GM18498 (cell line): ENCODE results near the gene LRRC74B.
"Not testable (repeated sequence)": the region's sequence is repeated elsewhere in the genome, so short reads cannot be mapped to it uniquely, and the experiment has no call there.

ENCODE experiments used
- ATAC-seq: cut with Tn5 transposase; IDR thresholded peaks from one replicate; pipeline ENCODE4 v1.9.1; 2021; ENCODE audit warnings: mild to moderate bottlenecking, moderate library complexity; ENCODE audit not compliant: unreplicated experiment

The LRRC74B gene

GRCh38 chr22:21031545-21032036 lies 14.2 kb upstream of the LRRC74B start:
- ATAC-seq = no peak

GRCh38 chr22:21032037-21032867 lies 13.5 kb upstream of the LRRC74B start, which contains the start of gene SLC7A4:
SLC7A4 (minus strand) TSS chr22:21032561; CDS start chr22:21031812, 749 bp downstream.
- ATAC-seq = no peak

DNA sequence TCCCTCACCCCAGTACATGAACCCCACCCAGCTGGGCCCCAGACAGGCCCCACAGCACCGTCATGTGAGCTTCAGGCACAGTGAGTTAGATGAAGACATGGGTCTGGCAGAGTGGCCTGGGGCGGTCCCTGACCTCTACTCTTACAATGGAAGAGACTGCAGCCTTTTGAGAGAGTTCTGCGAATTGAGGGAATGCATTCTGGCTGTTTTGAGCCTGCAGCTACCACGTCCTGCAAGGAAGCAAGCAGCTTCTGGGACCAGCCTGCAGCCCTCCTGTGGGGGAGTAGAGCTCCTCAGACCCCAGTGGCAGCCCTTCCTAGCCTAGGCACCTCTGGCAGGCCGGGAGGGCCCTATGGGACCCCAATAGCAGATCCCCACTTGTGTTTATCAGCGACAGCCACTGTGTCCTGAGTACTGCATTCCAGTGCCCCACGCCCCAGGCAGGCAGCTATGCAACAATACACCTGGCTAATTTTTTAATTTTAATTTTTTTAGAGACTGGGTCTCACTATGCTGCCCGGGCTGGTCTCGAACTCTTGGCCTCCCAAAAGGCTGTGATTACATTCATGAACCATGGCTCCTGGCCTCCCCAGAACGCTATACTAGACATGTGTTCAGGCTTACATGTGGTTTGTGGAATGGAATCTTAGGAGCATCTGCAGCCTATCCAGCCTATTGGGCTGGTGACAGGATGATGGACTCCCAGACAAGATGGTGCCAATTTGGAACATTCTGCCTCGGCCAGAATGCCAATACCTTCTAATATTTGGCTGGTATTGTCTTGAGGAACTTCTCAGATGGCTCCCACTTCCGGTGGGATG lies 12.7 kb upstream of the LRRC74B start:
- ATAC-seq = no peak

DNA sequence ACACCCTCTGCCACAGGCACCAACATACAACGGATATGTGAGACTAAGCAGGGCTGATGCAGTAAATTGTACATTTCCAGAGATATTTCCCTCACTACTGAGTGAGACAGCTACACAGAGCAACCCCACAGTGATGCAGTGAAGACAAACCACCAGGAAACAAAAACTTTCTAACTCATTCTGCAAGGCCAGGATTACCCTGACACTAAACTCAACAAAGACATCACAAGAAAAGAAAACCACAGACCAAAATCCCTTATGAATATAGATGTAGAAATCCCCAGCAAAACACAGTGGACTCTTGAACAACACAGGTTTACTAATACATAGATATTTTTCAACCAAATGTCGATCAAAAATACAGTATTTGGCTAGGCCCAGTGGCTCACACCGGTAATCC lies 11.9 kb upstream of the LRRC74B start:
- ATAC-seq = no peak

DNA sequence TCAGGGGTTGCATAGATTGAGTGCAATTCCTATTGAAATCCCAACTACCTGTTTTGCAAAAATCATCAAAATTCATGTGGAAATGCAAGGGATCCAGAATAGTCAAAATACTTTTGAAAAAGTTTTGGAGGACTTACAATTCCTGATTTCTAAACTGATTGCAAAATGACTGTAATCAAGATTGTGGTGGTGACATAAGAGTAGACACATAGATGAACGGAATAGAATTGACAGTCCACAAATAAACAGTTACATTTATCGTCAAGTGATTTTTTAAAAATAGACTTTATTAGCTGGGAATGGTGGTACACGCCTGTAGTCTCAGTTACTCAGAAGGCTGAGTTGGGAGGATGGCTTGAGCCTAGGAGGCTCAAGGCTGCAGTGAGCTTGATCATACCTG lies 10.8 kb upstream of the LRRC74B start:
- no peak for ATAC-seq

GRCh38 chr22:21038405-21038804 lies 7.3 kb upstream of the LRRC74B start:
- no peak for ATAC-seq

DNA sequence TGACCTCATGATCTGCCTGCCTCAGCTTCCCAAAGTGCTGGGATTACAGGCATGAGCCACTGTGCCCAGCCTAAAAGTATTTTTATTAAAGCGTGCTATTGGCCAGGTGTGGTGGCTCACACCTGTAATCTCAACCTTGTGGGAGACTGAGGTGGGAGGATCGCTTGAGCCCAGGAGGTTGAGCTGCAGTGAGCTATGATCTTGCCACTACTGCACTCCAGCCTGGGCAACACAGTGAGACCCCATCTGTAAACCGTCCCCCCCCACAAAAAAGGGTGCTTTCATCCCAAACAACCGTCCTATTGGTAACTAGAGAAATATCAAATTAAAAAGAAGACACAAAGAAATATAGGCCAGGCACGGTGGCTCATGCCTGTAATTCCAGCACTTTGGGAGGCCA lies 6.6 kb upstream of the LRRC74B start:
- not testable (repeated sequence) for ATAC-seq

GRCh38 chr22:21041937-21042336 lies 3.8 kb upstream of the LRRC74B start:
- no peak for ATAC-seq

GRCh38 chr22:21042978-21043859 lies 2.5 kb upstream of the LRRC74B start:
- ATAC-seq = no peak

- ATAC-seq = no peak
Measured at GRCh38 chr22:21043860-21044535, 1.7 kb upstream of the LRRC74B start.

- no peak for ATAC-seq
Measured at GRCh38 chr22:21044931-21045584, 688 bp upstream of the LRRC74B start.

DNA sequence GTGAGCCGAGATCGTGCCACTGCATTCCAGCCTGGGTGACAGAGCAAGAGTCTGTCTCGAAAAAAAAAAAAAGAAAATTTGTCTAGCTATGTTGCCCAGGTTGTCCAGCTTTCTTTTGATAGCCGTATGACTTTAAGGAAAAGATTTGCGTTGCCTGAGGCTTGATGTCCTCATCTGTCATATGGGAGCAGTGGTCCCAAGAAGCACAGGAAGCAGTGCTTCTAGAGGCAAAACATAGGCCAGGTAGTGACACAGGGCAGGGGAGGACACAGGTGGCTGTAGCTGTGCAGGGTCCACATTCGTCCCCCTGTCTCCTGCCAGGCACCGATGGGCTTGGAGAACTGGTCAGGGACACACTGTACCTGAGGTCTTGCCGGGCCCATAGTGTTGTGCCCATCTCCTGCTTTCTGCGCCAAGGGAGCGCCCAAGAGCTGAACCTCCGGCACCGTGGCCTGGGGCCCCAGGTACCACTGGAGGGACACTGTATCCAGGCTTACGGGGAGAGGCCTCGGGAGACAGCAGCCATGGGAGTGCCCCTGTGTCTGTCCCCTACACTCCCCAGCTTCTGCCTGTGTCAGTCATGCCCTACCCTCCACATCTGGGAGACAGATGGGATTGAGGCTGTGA lies 1.4 kb downstream of the LRRC74B start:
- no peak for ATAC-seq

DNA sequence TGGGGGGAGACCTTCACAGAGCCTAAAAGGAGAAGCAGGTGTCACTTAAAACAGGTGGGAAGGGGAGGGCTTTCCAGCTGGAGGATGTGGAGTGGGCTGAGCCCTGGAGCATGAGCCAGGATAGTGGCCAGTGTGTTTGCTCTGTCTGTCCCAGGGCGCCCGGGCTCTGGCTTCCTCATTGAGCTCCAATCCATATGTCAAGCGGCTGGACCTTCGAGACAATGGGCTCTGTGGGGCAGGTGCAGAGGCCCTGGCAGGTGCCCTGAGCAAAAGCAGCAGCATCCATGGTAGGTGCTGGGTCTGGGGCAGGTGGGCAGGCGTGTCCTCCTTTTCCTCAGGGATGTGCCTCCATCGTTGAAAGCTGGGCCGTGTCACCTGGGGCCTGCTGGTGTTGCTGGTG lies 2.0 kb downstream of the LRRC74B start:
- ATAC-seq = no peak

DNA sequence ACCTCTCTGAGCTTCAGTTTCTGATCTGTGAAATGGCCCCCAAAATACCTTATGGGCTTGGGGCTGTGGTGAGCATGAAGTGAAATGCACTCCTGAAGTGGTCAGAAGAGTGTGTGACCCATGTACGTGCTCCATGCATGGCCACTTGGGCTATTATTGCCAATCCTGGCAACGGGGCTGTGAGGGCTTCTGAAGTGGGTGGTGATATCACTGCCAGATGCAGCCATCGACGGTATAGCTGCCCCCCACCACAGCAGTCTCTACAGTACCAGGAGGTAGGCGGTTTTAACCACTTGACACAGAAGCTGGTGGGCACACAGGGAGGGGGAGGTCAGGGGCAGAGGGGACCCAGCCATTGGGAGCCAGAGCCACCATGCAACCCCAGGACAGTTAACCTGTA lies 2.7 kb downstream of the LRRC74B start:
- ATAC-seq = not testable (repeated sequence)

- not testable (repeated sequence) for ATAC-seq
Measured at GRCh38 chr22:21048965-21049364, 3.2 kb downstream of the LRRC74B start.

DNA sequence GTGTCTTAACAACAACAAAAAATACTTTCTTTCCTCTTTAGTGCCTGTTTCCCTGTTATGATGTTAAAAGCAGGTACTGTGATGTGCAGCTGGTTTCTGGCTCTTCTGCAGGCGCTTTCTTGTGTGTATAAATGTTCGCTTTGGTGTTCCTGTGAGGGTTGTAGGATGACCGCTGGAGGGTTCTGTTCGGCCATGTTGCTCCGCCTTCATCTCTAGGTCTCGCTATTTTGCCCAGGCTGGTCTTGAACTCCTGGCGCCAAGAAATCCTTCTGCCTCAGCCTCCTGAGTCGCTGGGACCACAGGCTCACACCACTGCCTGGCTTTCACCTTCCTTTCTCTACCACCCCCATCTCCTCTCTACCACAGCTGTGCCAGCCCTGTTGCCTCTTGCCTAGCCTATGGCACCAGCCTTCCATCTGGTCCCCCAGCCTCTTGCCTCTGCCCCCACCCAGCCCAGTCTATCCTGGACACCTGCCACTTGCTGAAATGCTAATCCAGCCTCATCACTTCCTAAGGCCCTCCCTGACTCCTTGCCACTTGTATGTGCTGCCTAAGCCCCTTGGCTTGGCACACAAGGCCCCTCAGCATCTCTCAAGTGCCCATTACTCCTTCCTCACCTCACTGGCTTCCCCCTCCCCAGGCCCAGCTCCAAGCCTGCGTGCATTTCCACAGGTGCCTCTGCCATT lies 5.5 kb downstream of the LRRC74B start:
- no peak for ATAC-seq

GRCh38 chr22:21051831-21052400 lies 6.2 kb downstream of the LRRC74B start:
- no peak for ATAC-seq

GRCh38 chr22:21052715-21053459 lies 7.1 kb downstream of the LRRC74B start:
- ATAC-seq = no peak
